Astrocyte (in vitro differentiated cells and primary cell): ENCODE data around the gene SCYGR2. TPM values are rescaled to one million over a fixed set of nuclear protein-coding genes. Genes with fewer than 3 reads are reported as not detected.

ENCODE experiments used
- DNase-seq: peaks from one replicate; pipeline ENCODE4 v3.0.0-alpha.2; 2010; ENCODE audit warnings: low read depth
- FAIRE-seq: peaks from 2 replicates; lab custom pipeline; 2011; peaks lifted over from hg19 to GRCh38; lab: Jason Lieb, UNC
- H2AFZ ChIP-seq: 2 replicates; pipeline ENCODE4 v1.6.0; 2012; ENCODE audit warnings: low read depth, low read length, inconsistent platforms
- H3K27ac ChIP-seq: 2 replicates; pipeline ENCODE4 v1.5.1; 2011; ENCODE audit warnings: low read depth, low read length, inconsistent platforms
- H3K27me3 ChIP-seq: 2 replicates; pipeline ENCODE4 v1.6.0; 2011; ENCODE audit warnings: low read length, inconsistent platforms; ENCODE audit not compliant: insufficient read depth
- H3K36me3 ChIP-seq: 2 replicates; pipeline ENCODE4 v1.5.1; 2011; ENCODE audit warnings: low read length, inconsistent platforms; ENCODE audit not compliant: insufficient read depth
- H3K4me1 ChIP-seq: 2 replicates; pipeline ENCODE4 v1.5.1; 2011; ENCODE audit warnings: low read length, inconsistent platforms; ENCODE audit not compliant: insufficient read depth
- H3K4me2 ChIP-seq: 2 replicates; pipeline ENCODE4 v1.6.0; 2012; ENCODE audit warnings: low read length, inconsistent platforms
- H3K4me3 ChIP-seq: 2 replicates; pipeline ENCODE4 v1.5.1; 2011; ENCODE audit warnings: low read depth, mild to moderate bottlenecking, low read length, inconsistent platforms; ENCODE audit not compliant: insufficient read depth
- H3K79me2 ChIP-seq: 2 replicates; pipeline ENCODE4 v1.6.0; 2012; ENCODE audit warnings: mild to moderate bottlenecking, low read length, inconsistent platforms; ENCODE audit not compliant: insufficient read depth
- H3K9ac ChIP-seq: 2 replicates; pipeline ENCODE4 v1.6.0; 2012; ENCODE audit warnings: mild to moderate bottlenecking, low read length, inconsistent platforms
- H3K9me3 ChIP-seq: 2 replicates; pipeline ENCODE4 v1.5.1; 2012; ENCODE audit warnings: low read depth, mild to moderate bottlenecking, low read length, inconsistent platforms; ENCODE audit not compliant: insufficient read depth
- H4K20me1 ChIP-seq: 2 replicates; pipeline ENCODE4 v1.6.0; 2012; ENCODE audit warnings: low read length, inconsistent platforms; ENCODE audit not compliant: insufficient read depth
- H3K27ac Mint-ChIP-seq: one replicate; pipeline ENCODE4 v1.8.0; 2021; ENCODE audit warnings: mild to moderate bottlenecking, mixed read lengths; ENCODE audit not compliant: unreplicated experiment
- H3K27me3 Mint-ChIP-seq: one replicate; pipeline ENCODE4 v1.8.0; 2021; ENCODE audit warnings: low read depth, mixed read lengths; ENCODE audit not compliant: unreplicated experiment
- H3K36me3 Mint-ChIP-seq: one replicate; pipeline ENCODE4 v1.8.0; 2021; ENCODE audit warnings: low read depth, mixed read lengths; ENCODE audit not compliant: unreplicated experiment
- H3K4me1 Mint-ChIP-seq: one replicate; pipeline ENCODE4 v1.8.0; 2021; ENCODE audit warnings: low read depth, mixed read lengths; ENCODE audit not compliant: unreplicated experiment
- H3K4me3 Mint-ChIP-seq: one replicate; pipeline ENCODE4 v1.8.0; 2021; ENCODE audit warnings: mild to moderate bottlenecking, moderate library complexity, mixed read lengths; ENCODE audit not compliant: unreplicated experiment
- H3K9me3 Mint-ChIP-seq: one replicate; pipeline ENCODE4 v1.8.0; 2021; ENCODE audit warnings: mild to moderate bottlenecking, mixed read lengths; ENCODE audit not compliant: unreplicated experiment
- CTCF ChIP-seq: IDR thresholded peaks from 2 replicates; pipeline ENCODE4 v1.5.1; 2011; ENCODE audit warnings: low read depth, mild to moderate bottlenecking, inconsistent platforms, low read length, moderate library complexity; ENCODE audit not compliant: insufficient read depth
- EZH2 ChIP-seq: IDR thresholded peaks from 2 replicates; pipeline ENCODE4 v1.6.1; 2012; ENCODE audit warnings: mild to moderate bottlenecking, low read length, inconsistent platforms; ENCODE audit not compliant: insufficient read depth
- total RNA-seq: library from RNA; stranded (reverse); gene quantifications from 2 replicates; pipeline ENCODE4 v1.2.1, GENCODE V29; 2021

SCYGR2 gene
- total RNA-seq, 1 donor from 2014 or later: not detected

GRCh38 chr2:227570615-227571014 lies 28.1 kb upstream of the SCYGR2 start:
- no peaks in the 10 kb centered on the region for H3K9me3 ChIP-seq
- TF ChIP-seq EZH2 (no peak), CTCF (no peak)
- H3K79me2 ChIP-seq: no peaks in the 10 kb centered on the region
- no peaks in the 10 kb centered on the region for H3K36me3 ChIP-seq
- peaks cover 13% of the 10 kb centered on the region for H3K4me1 Mint-ChIP-seq
- peaks cover 1% of the 10 kb centered on the region for H3K36me3 Mint-ChIP-seq
- no peaks in the 10 kb centered on the region for H4K20me1 ChIP-seq
- H3K27me3 ChIP-seq: no peaks in the 10 kb centered on the region
- no peak overlapping the region for H3K4me3 ChIP-seq
- H3K27ac Mint-ChIP-seq: peak overlapping the region; percentile 6
- no peaks in the 10 kb centered on the region for H3K4me1 ChIP-seq
- H3K4me2 ChIP-seq: no peak overlapping the region
- no peaks in the 10 kb centered on the region for H3K9me3 Mint-ChIP-seq
- no peak overlapping the region for H2AFZ ChIP-seq
- H3K27ac ChIP-seq: no peak overlapping the region
- no peak overlapping the region for H3K9ac ChIP-seq
- FAIRE-seq: no peak
- no peak overlapping the region for H3K4me3 Mint-ChIP-seq
- H3K27me3 Mint-ChIP-seq: no peaks in the 10 kb centered on the region
- no peak for DNase-seq

- H3K27ac Mint-ChIP-seq: no peak overlapping the region
- no peak for DNase-seq
- no peak overlapping the region for H3K4me3 Mint-ChIP-seq
- no peak overlapping the region for H3K4me3 ChIP-seq
- H3K36me3 ChIP-seq: no peaks in the 10 kb centered on the region
- no peak overlapping the region for H3K4me2 ChIP-seq
- no peaks in the 10 kb centered on the region for H3K9me3 ChIP-seq
- H3K4me1 ChIP-seq: no peaks in the 10 kb centered on the region
- H3K27me3 Mint-ChIP-seq: no peaks in the 10 kb centered on the region
- no peak overlapping the region for H3K9ac ChIP-seq
- H3K36me3 Mint-ChIP-seq: no peaks in the 10 kb centered on the region
- peaks cover 4% of the 10 kb centered on the region for H3K4me1 Mint-ChIP-seq
- no peak for FAIRE-seq
- H4K20me1 ChIP-seq: no peaks in the 10 kb centered on the region
- no peaks in the 10 kb centered on the region for H3K9me3 Mint-ChIP-seq
- TF ChIP-seq EZH2 (no peak), CTCF (no peak)
- no peak overlapping the region for H3K27ac ChIP-seq
- H3K27me3 ChIP-seq: no peaks in the 10 kb centered on the region
- H2AFZ ChIP-seq: no peak overlapping the region
- H3K79me2 ChIP-seq: no peaks in the 10 kb centered on the region
Measured at GRCh38 chr2:227576110-227576509, 22.6 kb upstream of the SCYGR2 start.

- no peaks in the 10 kb centered on the region for H3K36me3 ChIP-seq
- H3K79me2 ChIP-seq: no peaks in the 10 kb centered on the region
- TF ChIP-seq CTCF: no peak
- TF ChIP-seq EZH2: no peak
- DNase-seq (no peak), FAIRE-seq (no peak)
- H3K27me3 Mint-ChIP-seq: no peaks in the 10 kb centered on the region
- no peaks in the 10 kb centered on the region for H3K4me1 ChIP-seq
- H3K4me2 ChIP-seq: no peak overlapping the region
- H3K4me3 Mint-ChIP-seq: no peak overlapping the region
- no peaks in the 10 kb centered on the region for H3K27me3 ChIP-seq
- no peaks in the 10 kb centered on the region for H3K9me3 ChIP-seq
- no peak overlapping the region for H3K27ac ChIP-seq
- H3K9me3 Mint-ChIP-seq: no peaks in the 10 kb centered on the region
- no peak overlapping the region for H3K4me3 ChIP-seq
- no peaks in the 10 kb centered on the region for H3K4me1 Mint-ChIP-seq
- no peaks in the 10 kb centered on the region for H3K36me3 Mint-ChIP-seq
- no peak overlapping the region for H2AFZ ChIP-seq
- no peak overlapping the region for H3K27ac Mint-ChIP-seq
- H3K9ac ChIP-seq: no peak overlapping the region
- no peaks in the 10 kb centered on the region for H4K20me1 ChIP-seq
Measured at GRCh38 chr2:227576812-227577211, 21.9 kb upstream of the SCYGR2 start.
